HG03442 (cell line): ENCODE results near the gene SMCO2.

Experiments used
- ATAC-seq: cut with Tn5 transposase; IDR thresholded peaks from one replicate; pipeline ENCODE4 v1.9.1; 2021; ENCODE audit warnings: mild to moderate bottlenecking, moderate library complexity; ENCODE audit not compliant: unreplicated experiment

SMCO2 gene

GRCh38 chr12:27451036-27451825, 4.7 kb downstream of the SMCO2 start:
- no peak for ATAC-seq

DNA sequence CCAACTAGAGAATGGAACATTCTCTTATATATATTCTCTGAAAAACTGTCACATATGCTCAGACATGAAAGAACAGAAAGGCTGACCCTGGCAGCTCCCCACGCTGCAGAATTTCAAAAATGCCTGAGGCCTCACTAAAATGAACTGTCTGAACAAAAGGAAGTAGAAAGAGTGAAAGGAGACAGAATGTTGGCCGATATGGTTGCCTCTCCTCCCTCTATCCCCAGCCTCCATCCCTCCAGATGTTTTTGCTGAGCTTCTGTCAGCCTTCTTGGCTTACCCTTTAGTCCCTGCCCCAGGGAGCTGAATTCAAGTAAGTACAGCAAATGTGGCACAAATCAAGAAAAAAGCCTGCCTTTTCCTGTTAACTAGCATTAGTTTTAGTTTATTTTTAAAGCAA, 6.9 kb downstream of the SMCO2 start:
- no peak for ATAC-seq

DNA sequence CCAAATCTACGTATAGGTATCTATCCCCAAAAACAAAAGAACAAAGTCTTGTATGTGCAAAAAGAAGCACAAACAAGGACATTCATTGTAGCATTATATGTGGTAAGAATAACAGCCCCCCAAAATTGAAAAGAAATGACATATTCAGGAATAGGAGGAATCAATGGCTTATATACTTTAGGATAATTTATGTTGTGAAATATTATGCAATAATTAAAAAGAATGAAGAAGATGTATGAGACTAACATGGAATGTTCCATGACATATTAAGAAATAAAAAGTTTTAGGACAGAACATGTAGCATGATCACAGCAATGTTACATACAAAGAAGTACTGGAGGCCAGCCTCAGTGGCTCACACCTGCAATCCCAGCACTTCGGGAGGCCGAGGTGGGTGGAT, 9.1 kb downstream of the SMCO2 start:
- no peak for ATAC-seq

DNA sequence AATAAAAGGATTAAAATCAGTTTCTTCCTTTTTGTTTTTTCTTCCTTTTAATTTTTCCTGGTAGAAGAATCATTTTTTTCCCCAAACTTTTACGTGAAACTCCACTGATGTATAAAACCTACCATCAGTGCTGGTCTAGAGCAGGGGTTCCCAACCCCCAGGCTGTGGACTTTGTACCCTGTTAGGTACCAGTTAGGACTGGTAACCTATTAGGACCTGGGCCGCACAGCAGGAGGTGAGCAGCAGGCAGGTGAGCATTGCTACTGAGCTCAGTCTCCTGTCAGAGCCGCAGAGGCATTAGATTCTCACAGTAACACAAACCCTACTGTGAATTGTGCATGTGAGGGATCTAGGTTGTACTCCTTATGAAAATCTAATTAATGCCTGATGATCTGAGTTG, 10.1 kb downstream of the SMCO2 start:
- ATAC-seq: no peak

GRCh38 chr12:27460471-27460978, 14.0 kb downstream of the SMCO2 start:
- ATAC-seq: no peak

DNA sequence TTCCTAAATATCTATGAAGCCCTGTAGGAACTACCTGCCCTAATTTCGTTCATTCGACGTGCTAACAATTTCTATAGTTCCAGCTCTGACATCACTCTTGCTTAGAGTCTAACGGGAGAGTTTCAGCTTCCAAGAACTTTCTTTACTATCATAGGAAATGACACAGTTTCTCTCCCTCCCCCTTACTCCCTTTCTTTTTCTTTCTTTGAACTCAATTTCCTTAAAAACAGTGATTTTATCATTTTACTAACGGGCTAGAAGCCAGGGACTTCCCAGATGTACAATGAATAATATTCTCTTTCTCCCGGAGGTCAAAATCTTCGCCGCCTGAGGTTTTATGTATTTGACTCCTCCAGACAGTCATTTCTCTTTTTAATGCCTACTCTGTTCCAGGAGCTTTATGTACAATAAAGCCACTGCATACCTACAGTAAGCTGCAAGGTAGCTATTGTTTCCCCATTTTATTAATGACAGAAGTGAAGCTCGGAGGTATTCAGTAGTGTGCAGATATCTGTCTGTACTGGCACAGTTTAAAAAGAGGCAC, 15.7 kb downstream of the SMCO2 start:
- no peak for ATAC-seq

DNA sequence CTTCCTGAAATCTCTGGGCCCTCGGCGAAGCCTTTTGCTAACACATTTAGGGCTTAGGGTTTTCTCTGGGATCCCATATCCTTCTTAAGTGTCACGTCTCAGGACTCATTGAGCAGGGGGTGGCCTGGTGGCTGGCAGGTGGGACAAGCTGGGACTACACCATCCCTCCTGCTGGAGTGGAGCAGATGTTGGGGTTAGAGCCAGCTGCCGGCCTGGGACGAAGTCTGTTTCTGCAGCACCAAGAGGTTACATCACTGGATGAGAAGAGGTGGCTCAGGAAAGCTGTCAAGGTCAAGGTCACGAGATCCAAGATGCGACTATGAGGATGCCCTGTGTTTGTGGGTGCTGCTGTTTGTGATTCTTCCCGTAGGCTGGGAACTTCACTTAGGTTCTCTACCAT, 16.3 kb downstream of the SMCO2 start:
- no peak for ATAC-seq

DNA sequence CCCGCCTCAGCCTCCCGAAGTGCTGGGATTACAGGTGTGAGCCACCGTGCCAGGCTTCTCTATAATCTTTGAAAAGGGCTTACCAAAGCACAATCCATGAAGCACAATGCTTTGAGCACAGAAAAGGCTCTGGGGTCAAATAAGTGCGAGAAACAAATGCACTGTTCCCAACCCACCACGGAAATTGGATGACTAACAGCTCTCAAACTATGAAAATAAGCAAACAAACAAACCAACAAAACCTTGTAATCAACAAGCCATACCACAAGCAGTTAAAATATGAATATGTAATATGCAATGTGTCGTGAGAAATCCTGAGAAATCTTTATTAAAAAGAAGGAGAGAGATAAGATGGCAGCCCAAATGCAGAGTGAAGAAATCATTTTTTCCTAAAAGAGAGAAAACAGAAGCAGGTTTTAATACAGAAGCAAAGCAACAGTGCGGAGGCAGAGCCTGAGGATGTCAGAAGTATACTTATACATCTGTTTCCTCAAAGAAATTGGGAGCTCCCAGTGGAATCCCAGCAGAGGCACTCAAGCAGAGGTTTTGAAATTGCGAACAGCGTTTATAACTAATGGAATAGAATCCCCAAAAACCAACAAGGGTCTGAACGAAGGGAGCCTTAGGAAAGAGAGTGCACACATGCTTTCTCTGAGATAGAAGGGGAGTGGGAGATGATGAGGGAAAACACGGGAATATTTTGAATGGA, 17.1 kb downstream of the SMCO2 start:
- no peak for ATAC-seq

DNA sequence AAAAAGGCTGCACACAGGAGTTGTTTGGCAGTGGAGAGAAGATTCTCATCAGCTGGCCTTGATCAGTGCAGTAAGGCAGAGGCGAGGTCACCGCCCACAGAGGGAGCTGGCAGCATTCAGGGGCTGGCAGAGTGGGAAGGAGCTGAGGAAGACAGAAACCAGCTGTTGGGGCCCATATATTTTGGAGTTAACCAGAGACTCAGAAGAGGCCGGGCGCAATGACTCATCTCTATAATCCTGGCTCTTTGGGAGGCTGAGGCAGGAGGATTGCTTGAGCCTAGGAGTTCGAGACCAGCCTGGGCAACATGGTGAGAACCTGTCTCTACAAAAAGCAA, 17.7 kb downstream of the SMCO2 start:
- no peak for ATAC-seq

DNA sequence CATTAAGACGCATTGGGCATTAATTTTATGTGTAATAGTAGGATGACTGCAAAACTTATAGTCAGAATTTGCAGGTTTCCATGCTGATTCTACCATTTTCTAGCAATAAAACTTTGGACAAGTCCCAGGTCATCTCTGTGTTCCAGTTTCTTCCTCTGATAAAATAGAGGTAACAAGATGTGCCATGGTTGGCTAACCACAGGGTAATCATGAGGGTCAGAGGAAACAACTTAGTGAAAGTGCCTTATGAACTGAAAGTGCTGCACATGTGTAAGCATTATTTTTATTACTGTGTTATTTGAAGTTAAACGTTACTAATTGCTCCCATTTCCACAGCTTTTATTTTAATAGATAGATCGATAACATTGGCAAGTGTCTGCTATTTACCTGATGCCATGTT, 21.1 kb downstream of the SMCO2 start:
- ATAC-seq: no peak

DNA sequence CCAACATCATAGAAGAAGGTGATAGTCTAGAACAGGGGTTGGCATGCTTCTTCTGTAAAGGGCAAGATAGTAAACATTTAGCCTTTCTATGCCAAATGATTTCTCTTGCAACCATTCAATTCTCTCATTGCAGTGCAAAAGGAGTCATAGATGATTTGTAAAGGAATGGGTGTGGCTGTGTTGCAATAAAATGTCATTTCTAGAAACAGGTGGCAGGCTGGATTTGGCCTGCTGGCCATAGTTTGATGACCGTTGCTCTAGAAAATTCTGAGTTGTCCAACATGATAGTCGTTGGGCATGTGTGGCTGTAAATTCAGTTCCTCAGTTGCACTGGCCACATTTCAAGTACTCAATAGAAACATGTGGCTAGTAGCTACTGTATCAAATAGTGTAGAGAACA, 21.7 kb downstream of the SMCO2 start:
- ATAC-seq: no peak

- ATAC-seq: no peak
Measured at GRCh38 chr12:27469176-27469736, 22.7 kb downstream of the SMCO2 start.

GRCh38 chr12:27472604-27473003, 26.1 kb downstream of the SMCO2 start:
- no peak for ATAC-seq

DNA sequence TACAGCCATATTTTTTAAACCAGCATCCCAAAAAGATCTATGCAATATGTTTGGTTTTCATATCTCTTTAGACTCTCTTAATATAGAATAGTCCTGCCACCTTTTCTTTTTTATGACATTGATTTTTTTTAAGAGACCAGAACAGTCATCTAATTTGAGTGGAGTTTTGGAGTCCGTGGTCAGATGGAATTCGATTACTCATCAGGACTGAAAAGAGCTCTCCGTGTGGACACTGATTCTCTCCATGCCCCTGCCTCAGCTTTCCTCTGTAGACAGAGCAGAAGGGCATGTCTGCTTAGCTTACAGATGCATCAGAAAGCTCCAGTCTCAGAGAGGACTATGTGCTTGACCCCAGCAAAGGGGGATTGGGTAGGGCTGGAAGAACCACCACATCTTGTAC, 27.8 kb downstream of the SMCO2 start:
- no peak for ATAC-seq

GRCh38 chr12:27477049-27477448, 30.5 kb downstream of the SMCO2 start:
- ATAC-seq: no peak

DNA sequence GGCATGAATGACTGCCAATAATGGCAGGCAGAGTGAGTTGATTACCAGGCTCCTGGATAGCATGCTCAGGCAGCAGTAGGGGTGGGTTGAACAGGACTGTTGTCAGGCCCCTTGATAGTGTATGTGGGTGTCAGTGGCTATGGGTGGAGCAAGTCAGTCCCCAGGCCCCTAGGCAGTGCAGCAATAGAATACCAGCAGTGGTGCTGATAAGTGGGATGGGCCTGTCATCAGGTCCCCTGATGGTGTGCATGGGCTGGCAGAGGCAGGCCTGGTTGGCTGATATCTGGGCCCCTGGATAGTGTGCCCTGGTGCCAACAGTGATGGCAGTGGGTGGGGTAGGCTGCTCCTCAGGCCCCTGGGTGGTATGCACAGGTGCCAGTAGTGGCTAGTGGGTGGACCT, 32.4 kb downstream of the SMCO2 start:
- no peak for ATAC-seq

- ATAC-seq: no peak
Measured at GRCh38 chr12:27480016-27480415, 33.5 kb downstream of the SMCO2 start.

DNA sequence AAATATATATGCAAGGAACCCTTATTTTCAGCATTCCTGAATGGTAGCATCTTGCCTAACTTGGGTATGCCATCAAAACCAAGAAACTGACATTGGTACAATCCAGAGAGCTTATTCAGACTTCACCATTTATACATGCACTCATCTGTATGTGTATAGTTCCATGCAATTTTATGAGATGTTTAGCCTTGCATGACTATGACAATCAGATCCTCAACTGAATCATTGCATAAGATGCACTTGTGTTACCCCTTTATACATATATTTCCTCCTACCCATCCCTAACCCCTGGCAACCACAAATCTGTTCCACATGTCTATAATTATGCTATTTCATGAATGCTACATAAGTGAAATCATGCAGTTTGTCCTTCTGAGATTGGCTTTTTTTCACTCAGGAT, 40.4 kb downstream of the SMCO2 start:
- no peak for ATAC-seq

DNA sequence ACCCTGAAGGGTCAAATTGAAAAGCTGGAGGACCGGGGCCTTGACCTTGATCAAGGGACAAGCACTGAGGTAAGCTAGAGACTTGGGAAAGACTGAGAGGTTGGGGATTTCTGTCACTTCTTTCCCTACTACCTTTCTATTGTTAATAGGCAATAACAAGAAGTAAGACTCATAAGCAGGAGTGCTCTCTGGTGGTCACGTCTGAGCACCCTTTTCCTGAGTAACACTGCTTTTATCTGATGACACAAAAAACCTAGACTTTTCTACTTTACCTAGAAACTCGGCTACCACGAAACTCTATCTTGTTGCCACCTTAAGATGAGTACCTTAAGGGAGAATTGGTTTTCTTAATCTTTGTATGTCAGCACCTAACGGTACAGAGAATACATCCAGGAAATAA, 41.9 kb downstream of the SMCO2 start:
- no peak for ATAC-seq

- ATAC-seq: no peak
Measured at GRCh38 chr12:27491226-27491625, 44.7 kb downstream of the SMCO2 start.

DNA sequence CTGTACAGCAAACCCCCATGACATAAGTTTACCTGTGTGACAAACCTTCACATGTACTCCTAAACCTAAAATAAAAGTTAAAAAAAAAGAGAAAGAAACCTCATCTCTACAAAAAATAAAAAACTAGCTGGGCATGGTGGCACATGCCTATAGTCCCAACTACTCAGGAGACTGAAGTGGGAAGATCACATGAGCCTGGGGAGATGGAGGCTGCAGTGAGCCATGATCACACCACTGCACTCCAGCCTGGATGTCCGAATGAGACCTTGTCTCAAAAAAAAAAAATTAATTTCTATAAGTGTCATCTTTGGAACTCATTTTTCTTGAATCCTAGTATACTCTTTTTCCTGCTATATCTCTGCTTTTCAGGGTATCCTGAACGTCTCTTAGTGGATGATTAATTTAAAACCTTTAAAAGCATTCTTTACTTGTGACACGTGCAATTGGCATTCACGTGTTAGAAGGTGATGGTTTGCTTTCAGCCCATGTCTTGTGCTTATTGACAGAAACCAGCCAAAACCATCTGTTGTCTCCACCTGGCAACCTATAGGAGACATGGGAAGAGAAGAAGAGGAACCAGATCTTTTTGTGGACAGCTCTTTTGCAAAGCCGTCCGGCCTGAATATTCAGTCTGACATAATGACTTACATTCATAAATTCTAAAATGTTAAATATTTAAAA, 46.9 kb downstream of the SMCO2 start:
- ATAC-seq: no peak
